OCI-LY1 (cell line): ENCODE measurements around the gene STK31.
"Not testable (repeated sequence)": the region's sequence is repeated elsewhere in the genome, so short reads cannot be mapped to it uniquely, and the experiment has no call there.

ENCODE experiments used
- H2AFZ ChIP-seq: fragments of 200-600 bp; sonication (generic), shearing (Covaris generic); 2 replicates; pipeline ENCODE4 v1.6.0; 2014; ENCODE audit warnings: antibody characterized with exemption, mild to moderate bottlenecking, low read length
- H3F3A ChIP-seq: fragments of 200-600 bp; sonication (generic), shearing (Covaris generic); 2 replicates; pipeline ENCODE4 v1.6.0; 2014; ENCODE audit warnings: mild to moderate bottlenecking, antibody characterized with exemption, low read length, moderate library complexity; ENCODE audit not compliant: insufficient read depth
- H3K27ac ChIP-seq: fragments of 200-600 bp; sonication (generic); 2 replicates; pipeline ENCODE4 v1.5.1; 2014; ENCODE audit warnings: low read length, mixed run types, mild to moderate bottlenecking, low read depth; ENCODE audit not compliant: poor library complexity, severe bottlenecking
- H3K27me3 ChIP-seq: fragments of 200-600 bp; sonication (generic); 2 replicates; pipeline ENCODE4 v1.6.0; 2014; ENCODE audit warnings: antibody characterized with exemption, mild to moderate bottlenecking, low read length, moderate library complexity; ENCODE audit not compliant: insufficient read depth
- H3K36me3 ChIP-seq: fragments of 200-600 bp; sonication (generic); 2 replicates; pipeline ENCODE4 v1.6.1; 2014; ENCODE audit warnings: mild to moderate bottlenecking, antibody characterized with exemption, low read length, moderate library complexity, mixed read lengths; ENCODE audit not compliant: insufficient read depth
- H3K4me1 ChIP-seq: fragments of 200-600 bp; sonication (generic); 2 replicates; pipeline ENCODE4 v1.5.1; 2014; ENCODE audit warnings: mild to moderate bottlenecking, low read length, moderate library complexity; ENCODE audit not compliant: insufficient read depth, severe bottlenecking
- H3K4me2 ChIP-seq: fragments of 200-600 bp; sonication (generic), shearing (Covaris generic); 2 replicates; pipeline ENCODE4 v1.6.1; 2014; ENCODE audit warnings: low read length
- H3K4me3 ChIP-seq: fragments of 200-600 bp; sonication (generic); 2 replicates; pipeline ENCODE4 v1.5.1; 2014; ENCODE audit warnings: low read length, low read depth, mild to moderate bottlenecking, mixed read lengths; ENCODE audit not compliant: poor library complexity, severe bottlenecking
- H3K79me2 ChIP-seq: fragments of 200-600 bp; shearing (Covaris generic); 2 replicates; pipeline ENCODE4 v1.6.1; 2016; ENCODE audit warnings: mixed run types, low read length, mixed read lengths; ENCODE audit not compliant: insufficient read depth
- H3K9ac ChIP-seq: fragments of 200-600 bp; sonication (generic), shearing (Covaris generic); 2 replicates; pipeline ENCODE4 v1.6.1; 2014; ENCODE audit warnings: mild to moderate bottlenecking, low read length, mixed read lengths
- H3K9me2 ChIP-seq: fragments of 200-600 bp; sonication (generic), shearing (Covaris generic); 2 replicates; pipeline ENCODE4 v1.6.1; 2014; ENCODE audit warnings: low read depth, mild to moderate bottlenecking, low read length, mixed read lengths
- H3K9me3 ChIP-seq: fragments of 200-600 bp; shearing (Covaris generic); 2 replicates; pipeline ENCODE4 v1.6.1; 2014; ENCODE audit warnings: low read length, mixed read lengths
- H4K20me1 ChIP-seq: fragments of 200-600 bp; sonication (generic), shearing (Covaris generic); 2 replicates; pipeline ENCODE4 v1.6.0; 2016; ENCODE audit warnings: mild to moderate bottlenecking, low read length; ENCODE audit not compliant: insufficient read depth
- EZH2 ChIP-seq: fragments of 200-600 bp; sonication (generic), shearing (Covaris generic); IDR thresholded peaks from 2 replicates; pipeline ENCODE4 v1.8.0; 2017; ENCODE audit warnings: borderline replicate concordance, mixed run types, mild to moderate bottlenecking, antibody characterized with exemption, low read length, moderate library complexity, mixed read lengths
- TF ChIP-seq, protein P1 (sequence below): fragments of 200-600 bp; sonication (generic), shearing (Covaris generic); IDR thresholded peaks from 2 replicates; pipeline ENCODE4 v1.5.1; 2017; ENCODE audit warnings: mild to moderate bottlenecking, antibody characterized with exemption, low read length, moderate library complexity, mixed read lengths

The STK31 gene

DNA sequence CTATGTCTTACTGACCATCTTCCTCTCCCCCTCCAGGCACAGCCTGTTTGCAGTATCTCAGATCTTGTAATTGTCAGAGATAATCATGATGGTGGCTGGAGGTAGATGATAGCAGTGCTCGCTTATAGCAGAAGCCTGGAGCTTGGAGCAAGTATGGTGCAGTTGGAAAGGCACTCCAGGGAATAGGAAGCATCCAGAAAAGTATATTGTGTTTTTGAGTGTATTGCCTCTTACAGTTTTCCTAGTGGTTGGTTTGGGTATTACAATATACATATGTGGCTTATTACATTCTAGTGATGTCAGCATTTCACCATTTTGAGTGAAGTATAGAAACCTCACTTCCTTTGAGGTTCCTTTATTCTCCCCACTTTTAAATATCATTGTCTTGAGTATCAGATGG, 101.5 kb downstream of the STK31 start:
- no peak overlapping the region for H3K9ac ChIP-seq
- no peaks in the 10 kb centered on the region for H3F3A ChIP-seq
- no peaks in the 10 kb centered on the region for H3K27me3 ChIP-seq
- H3K4me3 ChIP-seq: no peak overlapping the region
- H3K79me2 ChIP-seq: no peaks in the 10 kb centered on the region
- H3K4me2 ChIP-seq: no peak overlapping the region
- no peaks in the 10 kb centered on the region for H3K4me1 ChIP-seq
- H3K27ac ChIP-seq: no peak overlapping the region
- H2AFZ ChIP-seq: no peak overlapping the region
- H4K20me1 ChIP-seq: no peaks in the 10 kb centered on the region
- H3K36me3 ChIP-seq: no peaks in the 10 kb centered on the region
- no peaks in the 10 kb centered on the region for H3K9me2 ChIP-seq
- no peak for TF ChIP-seq EZH2
- TF ChIP-seq, protein P1, sequence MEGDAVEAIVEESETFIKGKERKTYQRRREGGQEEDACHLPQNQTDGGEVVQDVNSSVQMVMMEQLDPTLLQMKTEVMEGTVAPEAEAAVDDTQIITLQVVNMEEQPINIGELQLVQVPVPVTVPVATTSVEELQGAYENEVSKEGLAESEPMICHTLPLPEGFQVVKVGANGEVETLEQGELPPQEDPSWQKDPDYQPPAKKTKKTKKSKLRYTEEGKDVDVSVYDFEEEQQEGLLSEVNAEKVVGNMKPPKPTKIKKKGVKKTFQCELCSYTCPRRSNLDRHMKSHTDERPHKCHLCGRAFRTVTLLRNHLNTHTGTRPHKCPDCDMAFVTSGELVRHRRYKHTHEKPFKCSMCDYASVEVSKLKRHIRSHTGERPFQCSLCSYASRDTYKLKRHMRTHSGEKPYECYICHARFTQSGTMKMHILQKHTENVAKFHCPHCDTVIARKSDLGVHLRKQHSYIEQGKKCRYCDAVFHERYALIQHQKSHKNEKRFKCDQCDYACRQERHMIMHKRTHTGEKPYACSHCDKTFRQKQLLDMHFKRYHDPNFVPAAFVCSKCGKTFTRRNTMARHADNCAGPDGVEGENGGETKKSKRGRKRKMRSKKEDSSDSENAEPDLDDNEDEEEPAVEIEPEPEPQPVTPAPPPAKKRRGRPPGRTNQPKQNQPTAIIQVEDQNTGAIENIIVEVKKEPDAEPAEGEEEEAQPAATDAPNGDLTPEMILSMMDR: peak; percentile 66
- 0 out of 2 replicates have a peak, but pooled peaks cover 5% of the 10 kb centered on the region for H3K9me3 ChIP-seq

DNA sequence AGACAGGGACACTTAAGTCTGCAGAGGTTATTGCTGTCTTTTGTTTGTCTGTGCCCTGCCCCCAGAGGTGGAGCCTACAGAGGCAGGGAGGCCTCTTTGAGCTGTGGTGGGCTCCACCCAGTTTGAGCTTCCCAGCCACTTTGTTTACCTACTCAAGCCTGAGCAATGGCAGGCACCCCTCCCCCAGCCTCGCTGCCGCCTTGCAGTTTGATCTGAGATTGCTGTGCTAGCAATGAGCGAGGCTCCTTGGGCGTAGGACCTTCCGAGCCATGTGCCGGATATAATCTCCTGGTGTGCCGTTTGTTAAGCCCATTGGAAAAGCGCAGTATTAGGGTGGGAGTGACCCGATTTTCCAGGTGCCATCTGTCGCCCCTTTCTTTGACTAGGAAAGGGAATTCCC, 118.1 kb downstream of the STK31 start:
- not testable (repeated sequence) for H3K9me3 ChIP-seq, H4K20me1 ChIP-seq, H2AFZ ChIP-seq, H3K9ac ChIP-seq, H3K36me3 ChIP-seq, H3K27me3 ChIP-seq, H3K4me2 ChIP-seq, H3K27ac ChIP-seq, H3K9me2 ChIP-seq, H3K4me1 ChIP-seq, H3F3A ChIP-seq, H3K4me3 ChIP-seq, H3K79me2 ChIP-seq

DNA sequence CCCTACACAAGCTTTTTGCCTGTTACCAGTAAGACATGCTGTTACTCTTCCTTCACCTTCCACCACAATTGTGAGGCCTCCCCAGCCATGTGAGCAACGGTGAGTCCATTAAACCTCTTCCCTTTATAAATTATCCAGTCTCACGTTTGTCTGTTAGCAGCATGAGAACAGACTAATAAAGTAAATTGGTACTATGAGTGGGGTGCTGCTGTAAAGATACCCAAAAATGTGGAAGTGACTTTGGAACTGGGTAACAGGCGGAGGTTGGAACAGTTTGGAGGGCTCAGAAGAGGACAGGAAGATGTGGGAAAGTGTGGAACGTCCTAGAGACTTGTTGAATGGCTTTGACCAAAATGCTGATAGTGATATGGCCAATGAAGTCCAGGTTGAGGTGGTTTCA, 122.7 kb downstream of the STK31 start:
- H3K36me3 ChIP-seq, H3K4me3 ChIP-seq, H4K20me1 ChIP-seq, H3K9me3 ChIP-seq, H2AFZ ChIP-seq, H3K27me3 ChIP-seq, H3K27ac ChIP-seq, H3K4me2 ChIP-seq, H3K9me2 ChIP-seq, H3F3A ChIP-seq, H3K9ac ChIP-seq, H3K4me1 ChIP-seq, H3K79me2 ChIP-seq: not testable (repeated sequence)

DNA sequence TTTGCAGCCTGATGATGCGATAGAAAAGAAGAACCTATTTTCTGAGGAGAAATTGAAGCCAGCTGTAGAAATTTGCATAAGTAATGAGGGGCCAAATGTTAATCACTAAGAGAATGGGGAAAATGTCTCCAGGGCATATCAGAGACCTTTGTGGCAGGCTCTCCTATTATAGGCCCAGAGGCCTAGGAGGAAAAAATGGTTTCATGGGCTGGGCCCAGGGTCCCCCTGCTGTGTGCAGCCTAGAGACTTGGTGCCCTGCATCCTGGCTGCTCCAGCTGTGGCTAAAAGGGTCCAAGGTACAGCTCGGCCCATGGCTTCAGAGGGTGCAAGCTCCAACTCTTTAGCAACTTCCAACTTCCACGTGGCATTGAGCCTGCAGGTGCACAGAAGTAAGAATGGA, 123.4 kb downstream of the STK31 start:
- Histone ChIP-seq H2AFZ (no peak overlapping the region), H3K4me3 (no peak overlapping the region), H3K9me3 (no peaks in the 10 kb centered on the region), H3K9me2 (no peaks in the 10 kb centered on the region), H3K36me3 (no peaks in the 10 kb centered on the region), H3F3A (no peaks in the 10 kb centered on the region), H4K20me1 (no peaks in the 10 kb centered on the region), H3K4me2 (no peak overlapping the region), H3K27ac (no peak overlapping the region), H3K27me3 (no peaks in the 10 kb centered on the region), H3K9ac (no peak overlapping the region), H3K4me1 (no peaks in the 10 kb centered on the region), H3K79me2 (no peaks in the 10 kb centered on the region)
- no peak for TF ChIP-seq EZH2
- TF ChIP-seq, protein P1: no peak

DNA sequence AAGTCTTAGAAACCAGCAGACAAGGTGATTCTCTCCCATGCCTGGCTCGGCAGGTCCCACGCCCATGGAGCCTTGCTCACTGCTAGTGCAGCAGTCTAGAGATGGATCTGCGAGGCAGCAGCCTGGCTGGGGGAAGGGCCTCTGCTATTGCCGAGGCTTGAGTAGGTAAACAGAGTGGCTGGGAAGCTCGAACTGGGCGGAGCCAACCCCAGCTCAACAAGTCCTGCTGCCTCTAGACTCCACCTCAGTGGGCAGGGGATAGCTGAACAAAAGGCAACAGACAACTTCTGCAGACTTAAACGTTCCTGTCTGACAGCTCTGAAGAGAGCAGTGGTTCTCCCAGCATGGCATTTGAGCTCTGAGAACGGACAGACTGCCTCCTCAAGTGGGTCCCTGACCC, 134.8 kb downstream of the STK31 start:
- not testable (repeated sequence) for H3K4me1 ChIP-seq, H3K9ac ChIP-seq, H3K27me3 ChIP-seq, H3K36me3 ChIP-seq, H3K9me3 ChIP-seq, H3F3A ChIP-seq, H3K79me2 ChIP-seq, H4K20me1 ChIP-seq, H3K4me3 ChIP-seq, H3K27ac ChIP-seq, H3K9me2 ChIP-seq, H3K4me2 ChIP-seq, H2AFZ ChIP-seq
